Measurements from ENCODE around the gene SETD7.

Gene SETD7

GRCh38 chr4:139550724-139551429 is 5.1 kb downstream of the SETD7 start:
- DNase-seq (ENCODE audit: low spot score): no peak

- DNase-seq (ENCODE audit: low spot score): no peak
Measured at GRCh38 chr4:139547979-139548378, 8.0 kb downstream of the SETD7 start.

GRCh38 chr4:139540632-139541031 is 15.4 kb downstream of the SETD7 start:
- no peak for DNase-seq (ENCODE audit: low spot score)

GRCh38 chr4:139540161-139540560 is 15.9 kb downstream of the SETD7 start:
- no peak for DNase-seq (ENCODE audit: low spot score)

- DNase-seq (ENCODE audit: low spot score): no peak
Measured at GRCh38 chr4:139537292-139537691, 18.7 kb downstream of the SETD7 start.

GRCh38 chr4:139535871-139536234 is 20.2 kb downstream of the SETD7 start:
- DNase-seq (ENCODE audit: low spot score): no peak

GRCh38 chr4:139535228-139535870 is 20.7 kb downstream of the SETD7 start:
- DNase-seq (ENCODE audit: low spot score): no peak

GRCh38 chr4:139534287-139534950 is 21.6 kb downstream of the SETD7 start:
- DNase-seq (ENCODE audit: low spot score): no peak

- DNase-seq (ENCODE audit: low spot score): no peak
Measured at GRCh38 chr4:139533511-139533910, 22.5 kb downstream of the SETD7 start.

GRCh38 chr4:139532947-139533346 is 23.1 kb downstream of the SETD7 start:
- no peak for DNase-seq (ENCODE audit: low spot score)

- no peak for DNase-seq (ENCODE audit: low spot score)
Measured at GRCh38 chr4:139530833-139531427, 25.1 kb downstream of the SETD7 start.

GRCh38 chr4:139528377-139529005 is 27.5 kb downstream of the SETD7 start:
- peak; percentile 3 for DNase-seq (ENCODE audit: low spot score)

GRCh38 chr4:139526928-139527327 is 29.1 kb downstream of the SETD7 start:
- DNase-seq (ENCODE audit: low spot score): no peak

GRCh38 chr4:139525414-139525813 is 30.6 kb downstream of the SETD7 start:
- DNase-seq (ENCODE audit: low spot score): no peak

- DNase-seq (ENCODE audit: low spot score): no peak
Measured at GRCh38 chr4:139524062-139524631, 31.9 kb downstream of the SETD7 start.

GRCh38 chr4:139523076-139523475 is 32.9 kb downstream of the SETD7 start:
- DNase-seq (ENCODE audit: low spot score): no peak

GRCh38 chr4:139522457-139522856 is 33.6 kb downstream of the SETD7 start:
- DNase-seq (ENCODE audit: low spot score): no peak

GRCh38 chr4:139521754-139522401 is 34.1 kb downstream of the SETD7 start:
- no peak for DNase-seq (ENCODE audit: low spot score)

- DNase-seq (ENCODE audit: low spot score): no peak
Measured at GRCh38 chr4:139515531-139515958, 40.5 kb downstream of the SETD7 start.

GRCh38 chr4:139514382-139515059 is 41.5 kb downstream of the SETD7 start:
- no peak for DNase-seq (ENCODE audit: low spot score)

- DNase-seq (ENCODE audit: low spot score): no peak
Measured at GRCh38 chr4:139511320-139511719, 44.7 kb downstream of the SETD7 start.

All from SW480 (cell line).